ENCODE data around the gene FAF2. TPM values are rescaled to one million over a fixed set of nuclear protein-coding genes. Genes with fewer than 3 reads are reported as not detected.
A peak's percentile ranks its signal among the peaks of the same experiment; 100 is the strongest.
"Not testable (repeated sequence)": the region's sequence is repeated elsewhere in the genome, so short reads cannot be mapped to it uniquely, and the experiment has no call there.

The FAF2 gene
- total RNA-seq, 3 donors from 2014 or later: 33.1 to 36.1 (median 33.4) TPM

DNA sequence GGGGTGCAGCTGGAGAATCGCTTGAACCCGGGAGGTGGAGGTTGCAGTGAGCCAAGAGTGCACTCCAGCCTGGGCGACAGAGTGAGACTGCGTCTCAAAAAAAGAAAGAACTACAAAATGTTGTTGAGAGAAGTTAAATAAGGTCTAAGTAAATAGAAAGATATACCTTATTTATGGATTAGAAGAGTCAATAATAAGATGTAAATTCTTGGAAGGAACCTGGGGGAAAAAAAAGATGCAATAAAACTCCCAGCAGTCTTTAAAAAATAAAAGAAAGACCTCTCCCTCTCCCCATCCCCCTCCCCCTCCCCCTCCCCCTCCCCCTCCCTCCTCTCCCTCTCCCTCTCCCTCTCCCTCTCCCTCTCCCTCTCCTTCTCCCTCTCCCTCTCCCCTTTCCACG lies 15.5 kb upstream of the FAF2 start:
- DNase-seq (no peak), ATAC-seq (no peak)
- no peaks in the 10 kb centered on the region for H3K36me3 ChIP-seq (ENCODE audit: low read depth)
- TF ChIP-seq, protein P1, sequence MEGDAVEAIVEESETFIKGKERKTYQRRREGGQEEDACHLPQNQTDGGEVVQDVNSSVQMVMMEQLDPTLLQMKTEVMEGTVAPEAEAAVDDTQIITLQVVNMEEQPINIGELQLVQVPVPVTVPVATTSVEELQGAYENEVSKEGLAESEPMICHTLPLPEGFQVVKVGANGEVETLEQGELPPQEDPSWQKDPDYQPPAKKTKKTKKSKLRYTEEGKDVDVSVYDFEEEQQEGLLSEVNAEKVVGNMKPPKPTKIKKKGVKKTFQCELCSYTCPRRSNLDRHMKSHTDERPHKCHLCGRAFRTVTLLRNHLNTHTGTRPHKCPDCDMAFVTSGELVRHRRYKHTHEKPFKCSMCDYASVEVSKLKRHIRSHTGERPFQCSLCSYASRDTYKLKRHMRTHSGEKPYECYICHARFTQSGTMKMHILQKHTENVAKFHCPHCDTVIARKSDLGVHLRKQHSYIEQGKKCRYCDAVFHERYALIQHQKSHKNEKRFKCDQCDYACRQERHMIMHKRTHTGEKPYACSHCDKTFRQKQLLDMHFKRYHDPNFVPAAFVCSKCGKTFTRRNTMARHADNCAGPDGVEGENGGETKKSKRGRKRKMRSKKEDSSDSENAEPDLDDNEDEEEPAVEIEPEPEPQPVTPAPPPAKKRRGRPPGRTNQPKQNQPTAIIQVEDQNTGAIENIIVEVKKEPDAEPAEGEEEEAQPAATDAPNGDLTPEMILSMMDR (IDR thresholded peaks at IDR 0.05): no peak
- no peaks in the 10 kb centered on the region for H3K9me3 ChIP-seq
- intact Hi-C loops (cut with DNase I, micrococcal nuclease): no loop called here
- peaks cover 1% of the 10 kb centered on the region for H3K4me1 ChIP-seq (ENCODE audit: low read depth)
- no peak overlapping the region for H3K4me3 ChIP-seq

DNA sequence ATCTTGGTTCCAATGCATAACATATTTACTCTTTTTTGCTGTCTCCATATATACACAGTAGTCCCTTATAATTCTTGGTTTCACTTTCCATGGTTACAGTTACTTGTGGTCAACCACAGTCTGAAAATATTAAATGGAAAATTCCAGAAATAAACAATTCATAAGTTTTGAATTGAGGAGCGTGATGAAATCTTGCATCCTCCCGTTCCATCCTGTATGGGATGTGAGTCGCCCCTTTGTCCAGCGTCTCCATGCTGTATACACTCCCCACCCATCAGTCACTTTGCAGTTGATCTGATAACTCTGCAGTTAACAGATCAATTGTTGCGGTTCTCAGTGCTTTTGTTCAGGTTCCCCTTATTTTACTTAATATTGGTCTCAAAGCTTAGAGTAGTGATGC lies 11.5 kb upstream of the FAF2 start:
- intact Hi-C loops (cut with DNase I, micrococcal nuclease): no loop called here
- no peaks in the 10 kb centered on the region for H3K36me3 ChIP-seq (ENCODE audit: low read depth)
- DNase-seq (no peak), ATAC-seq (peak; percentile 44)
- H3K4me3 ChIP-seq: no peak overlapping the region
- no peaks in the 10 kb centered on the region for H3K4me1 ChIP-seq (ENCODE audit: low read depth)
- H3K9me3 ChIP-seq: no peaks in the 10 kb centered on the region
- TF ChIP-seq, protein P1 (IDR thresholded peaks at IDR 0.05): no peak

DNA sequence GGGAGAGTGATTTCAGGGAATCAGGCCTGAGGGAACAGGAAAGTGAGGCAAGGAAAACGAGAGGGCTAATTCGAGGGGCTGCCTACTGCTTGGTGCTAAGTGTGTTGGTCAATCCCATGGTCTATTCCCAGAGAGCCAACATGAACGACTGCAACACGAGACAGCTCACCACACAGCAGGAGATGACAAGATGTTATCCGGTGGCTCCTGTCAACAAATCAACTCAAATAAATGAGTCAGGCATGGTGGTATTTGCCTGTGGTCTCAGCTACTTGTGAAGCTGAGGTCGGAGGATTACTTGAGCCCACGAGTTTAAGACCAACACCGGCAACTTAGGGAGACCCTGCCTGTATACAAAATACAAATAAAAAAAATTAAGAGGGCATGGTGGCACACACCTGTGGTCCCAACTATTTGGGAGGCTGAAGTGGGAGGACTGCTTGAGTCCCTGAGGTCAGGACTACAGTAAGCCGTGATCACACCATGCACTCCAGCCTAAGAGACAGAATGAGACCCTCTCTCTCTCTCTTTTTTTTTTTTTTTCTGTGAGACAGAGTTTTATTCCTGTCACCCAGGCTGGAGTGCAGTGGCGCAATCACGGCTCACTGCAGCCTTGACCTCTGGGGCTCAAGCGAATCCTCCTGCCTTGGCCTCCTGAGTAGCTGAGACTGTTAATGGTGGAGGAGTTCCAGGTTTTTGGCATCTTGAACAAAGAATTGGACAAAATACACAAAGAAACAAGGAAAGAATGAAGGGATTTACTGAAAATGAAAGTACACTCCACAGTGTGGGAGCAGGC lies 9.0 kb upstream of the FAF2 start:
- Histone ChIP-seq H3K36me3 (ENCODE audit: low read depth) (no peaks in the 10 kb centered on the region), H3K4me3 (no peak overlapping the region), H3K9me3 (no peaks in the 10 kb centered on the region), H3K4me1 (ENCODE audit: low read depth) (no peaks in the 10 kb centered on the region)
- intact Hi-C loops (cut with DNase I, micrococcal nuclease): no loop called here
- TF ChIP-seq, protein P1 (IDR thresholded peaks at IDR 0.05): no peak
- ATAC-seq (no peak), DNase-seq (no peak)

DNA sequence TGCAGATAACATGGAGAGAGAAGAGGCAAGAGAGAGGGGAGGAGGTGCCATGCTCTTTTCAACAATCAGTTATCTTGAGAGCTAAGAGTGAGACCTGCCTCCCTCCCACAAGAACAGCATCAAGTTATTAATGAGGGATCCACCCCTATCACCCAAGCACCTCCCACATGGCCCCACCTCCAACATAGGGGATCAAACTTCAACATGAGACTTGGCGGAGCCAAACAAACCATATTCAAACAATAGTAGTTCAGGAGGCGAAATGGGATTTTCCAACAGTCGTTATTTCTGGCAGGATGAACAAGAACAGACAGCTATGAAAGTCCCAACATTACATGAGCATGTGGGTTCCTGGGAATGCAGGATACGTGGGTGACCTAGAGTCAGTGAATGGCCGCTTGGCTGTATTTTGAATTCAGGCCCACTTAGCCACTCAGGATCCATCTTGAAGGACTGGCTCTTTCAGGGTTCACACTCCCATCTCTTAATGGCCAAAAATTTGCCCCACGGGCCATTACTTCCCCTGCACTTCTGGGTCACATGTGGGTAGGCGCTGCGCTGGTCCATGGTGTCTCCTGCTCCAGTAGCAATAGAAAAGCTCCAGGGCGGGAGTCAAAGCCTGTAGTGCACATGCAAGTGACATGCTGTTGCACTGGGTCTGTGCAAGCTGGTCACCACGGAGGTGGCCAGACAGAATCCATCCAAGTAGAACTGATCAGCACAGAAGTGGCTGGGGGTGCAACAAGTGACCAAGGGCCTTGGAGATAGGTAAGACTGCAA lies 7.1 kb upstream of the FAF2 start:
- H3K9me3 ChIP-seq: no peaks in the 10 kb centered on the region
- DNase-seq (no peak), ATAC-seq (no peak)
- H3K4me1 ChIP-seq (ENCODE audit: low read depth): no peaks in the 10 kb centered on the region
- no peak overlapping the region for H3K4me3 ChIP-seq
- intact Hi-C loops (cut with DNase I, micrococcal nuclease): no loop called here
- TF ChIP-seq, protein P1 (IDR thresholded peaks at IDR 0.05): no peak
- H3K36me3 ChIP-seq (ENCODE audit: low read depth): no peaks in the 10 kb centered on the region

DNA sequence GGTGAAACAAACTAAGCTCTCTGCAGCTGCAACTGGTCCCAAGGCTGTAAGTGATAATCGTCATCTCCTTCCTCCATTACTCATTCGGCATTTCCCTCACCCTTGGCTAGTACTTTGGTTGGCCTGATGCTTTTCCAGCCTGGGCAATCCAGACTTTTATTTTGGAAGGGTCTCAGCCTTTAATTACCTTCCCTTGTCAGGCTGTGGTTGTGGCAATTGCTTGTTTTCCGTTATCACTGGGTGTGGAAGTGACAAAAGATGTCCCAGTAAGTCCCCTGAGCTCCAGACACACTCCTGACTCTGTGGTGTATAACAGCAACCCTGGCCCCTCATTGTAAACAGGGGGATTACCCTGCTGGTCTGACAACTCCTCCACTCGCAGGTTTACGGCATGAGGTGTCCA lies 6.3 kb upstream of the FAF2 start:
- no peaks in the 10 kb centered on the region for H3K9me3 ChIP-seq
- TF ChIP-seq, protein P1 (IDR thresholded peaks at IDR 0.05): no peak
- no peaks in the 10 kb centered on the region for H3K36me3 ChIP-seq (ENCODE audit: low read depth)
- H3K4me1 ChIP-seq (ENCODE audit: low read depth): peaks cover 3% of the 10 kb centered on the region
- ATAC-seq (no peak), DNase-seq (no peak)
- H3K4me3 ChIP-seq: no peak overlapping the region
- intact Hi-C loops (cut with DNase I, micrococcal nuclease): no loop called here

DNA sequence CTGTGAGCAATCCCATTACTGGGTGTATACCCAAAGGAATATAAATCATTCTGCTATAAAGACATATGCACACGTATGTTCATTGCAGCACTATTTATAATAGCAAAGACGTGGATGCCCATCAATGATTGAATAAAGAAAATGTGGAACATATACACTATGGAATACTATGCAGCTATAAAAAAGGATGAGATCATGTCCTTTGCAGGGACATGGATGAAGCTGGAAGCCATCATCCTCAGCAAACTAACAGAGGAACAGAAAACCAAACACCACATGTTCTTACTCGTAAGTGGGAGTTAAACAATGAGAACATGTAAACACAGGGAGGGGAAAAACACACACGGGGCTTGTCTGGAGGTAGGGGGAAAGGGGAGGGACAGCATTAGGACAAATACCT lies 5.3 kb upstream of the FAF2 start:
- DNase-seq; H3K4me3 ChIP-seq; ATAC-seq; intact Hi-C loops (cut with DNase I, micrococcal nuclease); H3K36me3 ChIP-seq (ENCODE audit: low read depth); H3K4me1 ChIP-seq (ENCODE audit: low read depth); H3K9me3 ChIP-seq: not testable (repeated sequence)
